ENCODE data around the gene PKD1.
"Not testable (repeated sequence)": the region's sequence is repeated elsewhere in the genome, so short reads cannot be mapped to it uniquely, and the experiment has no call there.

The PKD1 gene

GRCh38 chr16:2149630-2150417 lies 14.1 kb upstream of the PKD1 start:
- no peak for DNase-seq

DNA sequence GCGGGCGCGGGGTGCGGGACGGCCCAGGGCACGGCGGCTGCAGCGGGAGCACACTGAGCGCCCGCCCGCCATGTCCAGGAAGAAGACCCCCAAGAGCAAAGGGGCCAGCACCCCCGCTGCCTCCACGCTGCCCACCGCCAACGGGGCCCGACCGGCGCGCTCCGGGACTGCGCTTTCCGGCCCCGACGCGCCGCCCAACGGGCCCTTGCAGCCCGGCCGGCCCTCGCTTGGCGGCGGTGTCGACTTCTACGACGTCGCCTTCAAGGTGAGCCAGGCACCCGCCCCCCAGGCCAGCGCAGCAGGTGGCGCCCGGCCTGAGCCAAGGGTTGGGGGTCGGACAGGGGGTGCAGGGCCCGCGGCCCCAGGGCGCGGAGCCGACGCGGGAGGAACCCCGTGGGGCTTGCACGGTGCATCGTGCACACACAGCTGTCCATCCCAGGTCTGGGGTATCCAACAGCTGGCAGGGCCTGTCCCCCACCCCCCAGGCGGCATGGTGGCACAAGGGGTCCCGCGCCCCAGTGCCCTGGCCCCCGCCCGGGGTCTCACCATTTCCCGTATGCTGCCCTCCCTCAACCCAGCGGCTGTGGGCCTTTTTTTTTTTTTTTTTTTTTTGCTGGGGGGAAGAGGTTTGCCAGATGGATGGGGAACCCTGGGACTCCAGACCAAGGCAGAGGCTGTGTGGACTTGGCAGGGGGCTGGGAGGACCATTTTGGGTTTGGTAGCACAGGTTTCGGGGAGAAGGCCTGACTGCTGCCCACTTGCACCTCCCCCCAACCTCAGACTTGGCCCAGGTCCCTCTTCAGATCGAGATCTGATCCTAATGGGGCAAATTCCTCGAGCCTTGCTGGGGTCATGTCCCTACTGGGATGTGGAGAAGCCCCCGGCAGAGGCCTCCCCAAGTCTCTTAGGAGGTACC lies 13.3 kb upstream of the PKD1 start:
- no peak for DNase-seq

DNA sequence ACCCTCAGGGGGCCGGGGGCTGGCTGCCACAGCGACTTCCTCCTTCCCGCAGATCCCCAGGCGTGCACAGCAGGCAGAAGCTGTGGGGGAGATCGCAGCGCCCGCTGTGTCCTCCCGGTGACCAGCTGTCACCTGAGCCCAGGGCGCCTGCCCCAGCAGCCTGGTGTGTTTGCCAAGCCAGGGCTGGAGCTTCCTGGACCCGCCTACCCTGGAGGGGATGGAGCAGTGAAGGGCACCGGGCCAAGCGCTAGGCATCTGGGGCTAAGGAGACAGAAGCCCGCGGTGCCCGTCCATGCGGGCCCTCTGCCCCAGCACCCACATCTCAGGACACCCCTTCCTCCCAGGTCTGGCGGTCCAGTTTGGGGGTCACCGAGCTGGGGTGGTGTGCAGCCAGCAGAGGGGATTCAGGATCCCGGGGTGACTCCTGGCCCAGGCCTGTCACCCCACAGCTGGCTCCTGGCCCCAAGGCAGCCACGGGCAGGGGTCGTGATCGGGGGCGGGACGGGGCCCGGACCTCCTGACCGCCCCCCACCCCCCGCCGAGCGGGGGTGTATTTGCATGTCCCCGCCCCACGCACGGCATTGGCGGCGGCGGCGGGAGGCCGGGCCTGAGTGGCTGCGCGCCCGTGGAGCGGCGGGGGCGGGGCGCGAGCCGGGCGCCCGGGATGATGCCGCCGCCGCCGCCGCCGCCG lies 12.4 kb upstream of the PKD1 start, which contains the start of gene RAB26:
RAB26 (plus strand) TSS at position 645 of the 691 bp plus-strand sequence. CDS start 159 bp downstream, outside the sequence.
- DNase-seq = peak; percentile 79

DNA sequence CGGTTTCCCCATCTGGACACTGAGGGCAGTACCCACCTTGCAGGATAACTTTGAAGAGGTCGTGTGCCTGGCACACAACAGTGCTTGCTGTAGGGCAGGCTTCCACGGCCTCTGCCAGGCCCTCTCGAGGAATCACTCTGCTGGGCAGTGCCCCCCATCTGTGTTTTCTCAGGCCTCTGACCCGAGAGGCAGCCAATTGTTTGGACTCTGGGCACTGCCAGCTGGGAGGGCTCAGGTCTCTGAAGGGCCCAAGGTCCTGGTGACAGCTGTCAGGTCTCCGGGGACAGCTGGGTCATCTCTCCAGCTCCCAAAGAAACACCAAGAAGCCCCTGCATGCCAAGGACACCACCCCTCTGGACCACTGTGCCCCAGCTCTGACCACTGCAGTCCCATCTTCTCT lies 11.7 kb upstream of the PKD1 start:
- DNase-seq = no peak

DNA sequence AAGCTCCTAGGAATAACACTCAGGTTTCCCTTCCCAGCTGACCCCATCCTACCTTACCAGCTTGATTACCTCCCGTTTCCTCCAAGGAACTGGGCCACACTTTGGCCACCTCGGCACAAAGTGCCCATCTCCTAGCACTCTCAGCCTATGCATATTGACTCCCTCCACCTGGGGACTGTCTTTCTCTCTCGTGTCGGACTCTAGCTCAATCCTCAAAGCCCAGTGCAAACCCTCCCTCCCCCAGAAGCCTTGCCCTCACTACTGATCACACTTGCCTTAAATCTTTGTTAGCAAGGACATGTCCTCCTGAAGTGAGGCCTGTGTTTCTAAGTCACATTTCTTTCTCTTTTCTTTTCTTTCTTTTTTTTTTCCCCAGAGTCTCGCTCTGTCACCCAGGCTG lies 10.1 kb upstream of the PKD1 start:
- DNase-seq = no peak

GRCh38 chr16:2143878-2144485 lies 8.3 kb upstream of the PKD1 start:
- no peak for DNase-seq

GRCh38 chr16:2142942-2143877 lies 7.5 kb upstream of the PKD1 start:
- no peak for DNase-seq

- DNase-seq = not testable (repeated sequence)
These were observed 627 bp downstream of the PKD1 start for GRCh38 chr16:2135071-2135470.

- not testable (repeated sequence) for DNase-seq
These were observed 1.9 kb downstream of the PKD1 start for GRCh38 chr16:2133797-2134196.

DNA sequence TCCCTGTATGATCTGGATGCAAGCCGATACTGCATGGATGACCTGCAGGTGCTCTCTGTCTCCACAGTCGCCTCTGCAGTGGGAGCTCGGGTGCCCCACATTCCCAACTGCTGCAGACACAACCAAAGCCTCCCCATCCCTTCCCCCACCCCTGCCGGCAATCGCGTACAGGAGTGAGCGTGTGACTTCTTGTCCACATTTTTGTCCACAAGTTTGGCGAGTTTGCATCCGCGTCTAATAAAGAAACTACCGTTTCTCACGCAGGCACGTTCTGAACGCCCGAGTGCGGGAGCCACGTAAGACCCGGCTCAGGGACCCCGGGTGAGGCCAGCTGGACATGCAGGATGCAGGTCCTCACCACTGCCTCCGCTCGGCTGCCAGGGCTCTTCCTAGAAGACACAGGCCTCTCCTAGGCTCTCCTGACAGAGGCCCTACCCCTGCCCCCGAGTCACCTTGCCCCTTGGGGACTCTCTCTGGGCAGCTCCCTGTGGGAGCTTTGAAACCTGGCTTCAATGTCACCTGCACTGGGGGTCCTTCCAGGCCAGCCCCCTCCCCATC lies 5.7 kb downstream of the PKD1 start:
- not testable (repeated sequence) for DNase-seq

GRCh38 chr16:2129251-2129650 lies 6.4 kb downstream of the PKD1 start:
- DNase-seq = peak; percentile 36

GRCh38 chr16:2127630-2128280 lies 7.9 kb downstream of the PKD1 start:
- DNase-seq = not testable (repeated sequence)

DNA sequence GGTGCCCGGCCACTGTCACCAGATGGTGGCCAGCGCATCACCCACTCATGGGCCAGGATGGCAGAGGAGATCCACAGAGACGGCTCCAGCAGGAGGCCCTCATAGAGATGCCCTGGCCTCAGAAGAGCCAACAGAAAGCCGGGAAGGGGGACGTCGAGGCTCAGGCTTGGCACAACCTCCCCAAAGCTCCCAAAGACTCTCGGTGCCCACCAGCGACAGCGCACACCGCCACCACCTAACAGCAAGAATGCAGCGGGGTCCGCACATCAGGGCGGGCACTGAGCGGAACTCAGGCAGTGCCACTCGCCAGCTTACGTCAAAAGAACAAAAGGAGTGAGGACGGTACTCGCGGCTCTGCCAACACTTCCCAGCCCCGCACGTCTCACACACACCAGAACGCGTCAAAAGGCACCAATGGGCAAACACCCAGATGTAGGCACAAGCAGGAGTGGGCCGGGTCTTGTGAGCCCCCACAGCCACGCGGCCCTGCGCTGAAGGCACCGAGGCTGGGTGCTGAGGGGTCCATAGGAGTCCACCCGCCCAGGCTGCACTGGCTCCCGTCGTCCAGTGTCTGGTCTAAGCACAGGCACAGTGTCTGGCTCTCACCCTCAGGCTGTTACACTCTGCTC lies 8.7 kb downstream of the PKD1 start:
- not testable (repeated sequence) for DNase-seq

GRCh38 chr16:2126161-2126743 lies 9.4 kb downstream of the PKD1 start:
- DNase-seq = not testable (repeated sequence)

DNA sequence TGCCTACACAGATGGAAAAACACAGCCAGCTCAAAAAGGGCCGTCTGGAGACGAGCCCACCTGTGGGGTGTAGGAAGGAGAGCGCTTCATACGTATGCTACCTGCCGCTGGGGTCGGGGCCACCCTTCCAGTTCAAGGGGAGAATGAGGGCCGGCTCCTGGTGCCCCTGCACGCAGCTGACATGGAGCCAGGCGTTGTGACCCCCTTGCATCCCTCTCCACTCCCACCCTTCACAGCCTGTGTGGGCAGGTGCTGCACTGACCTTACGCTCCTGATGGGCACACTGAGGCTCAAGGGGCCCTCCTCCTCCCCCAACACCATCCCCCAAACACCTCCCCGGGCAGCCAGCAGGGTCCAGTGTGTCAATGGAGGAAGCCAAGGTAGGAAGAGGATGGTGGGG lies 10.1 kb downstream of the PKD1 start:
- not testable (repeated sequence) for DNase-seq

DNA sequence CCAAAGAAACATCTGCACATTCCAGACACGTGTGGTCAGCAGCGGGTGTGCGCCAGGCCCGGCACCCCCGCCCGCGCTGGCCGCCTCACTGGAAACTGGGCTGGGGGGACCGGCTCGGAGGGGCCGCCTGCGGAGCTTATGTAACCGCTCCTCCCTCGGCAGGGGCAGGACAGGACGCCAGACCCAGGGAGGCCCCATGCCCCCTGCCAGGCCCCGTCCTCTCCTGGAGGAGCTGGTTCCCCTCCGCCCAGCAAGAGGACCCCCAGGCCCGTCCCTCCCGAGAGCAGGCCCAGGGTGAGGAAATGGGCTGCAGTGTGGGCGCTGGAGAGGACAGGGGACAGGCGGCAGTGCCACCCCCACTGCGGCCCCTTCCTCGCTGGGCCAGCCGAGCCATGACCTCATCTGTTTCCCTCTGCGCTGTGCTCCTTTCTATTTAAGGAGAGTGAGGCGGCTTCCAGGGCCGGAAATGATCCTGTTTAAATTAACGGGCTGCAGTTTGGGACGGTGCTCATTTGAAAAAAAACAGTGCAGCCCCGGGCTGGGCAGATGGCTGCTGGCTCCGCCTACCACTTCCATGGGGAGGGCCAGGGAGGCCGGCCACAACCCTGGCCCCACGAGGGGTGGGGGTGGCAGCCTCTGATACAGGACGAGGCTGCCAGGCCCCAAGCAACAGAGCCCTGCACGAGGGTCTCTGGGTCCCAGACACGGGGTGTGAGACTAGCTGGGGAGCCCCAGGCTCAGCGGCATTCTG lies 10.8 kb downstream of the PKD1 start:
- DNase-seq = peak; percentile 44

GRCh38 chr16:2124377-2124693 lies 11.4 kb downstream of the PKD1 start:
- not testable (repeated sequence) for DNase-seq

- DNase-seq = not testable (repeated sequence)
These were observed 11.9 kb downstream of the PKD1 start for GRCh38 chr16:2123706-2124376.
